T-helper 1 cell treated with Interleukin-12 subunit alpha and Interleukin-12 subunit beta and Interleukin-4 antibody, amounts not matched to agents 30 μg/mL and 1 μg/mL, for 36 hours (primary cell): ENCODE data around the gene ADCY3.
A peak's percentile ranks its signal among the peaks of the same experiment; 100 is the strongest.

Experiments used
- H3K27ac Mint-ChIP-seq: one replicate; pipeline ENCODE4 v1.8.0; 2021; ENCODE audit warnings: mild to moderate bottlenecking, mixed read lengths
- H3K27me3 Mint-ChIP-seq: one replicate; pipeline ENCODE4 v1.8.0; 2021; ENCODE audit warnings: low read depth, mixed read lengths
- H3K36me3 Mint-ChIP-seq: one replicate; pipeline ENCODE4 v1.8.0; 2021; ENCODE audit warnings: low read depth, mixed read lengths
- H3K4me1 Mint-ChIP-seq: one replicate; pipeline ENCODE4 v1.8.0; 2021; ENCODE audit warnings: low read depth, mixed read lengths
- H3K4me3 Mint-ChIP-seq: one replicate; pipeline ENCODE4 v1.8.0; 2021; ENCODE audit warnings: mild to moderate bottlenecking, moderate library complexity, mixed read lengths
- H3K9me3 Mint-ChIP-seq: one replicate; pipeline ENCODE4 v1.8.0; 2021; ENCODE audit warnings: mixed read lengths

Gene ADCY3

GRCh38 chr2:24824966-24825882 lies 94.8 kb downstream of the ADCY3 start:
- Mint-ChIP-seq H3K27me3 (no peaks in the 10 kb centered on the region), H3K4me3 (no peak overlapping the region), H3K9me3 (no peaks in the 10 kb centered on the region), H3K4me1 (peaks cover 16% of the 10 kb centered on the region), H3K36me3 (peaks cover 22% of the 10 kb centered on the region), H3K27ac (peak overlapping the region; percentile 68)

GRCh38 chr2:24824071-24824588 lies 95.9 kb downstream of the ADCY3 start:
- Mint-ChIP-seq H3K27ac (no peak overlapping the region), H3K4me3 (no peak overlapping the region), H3K9me3 (no peaks in the 10 kb centered on the region), H3K4me1 (peaks cover 16% of the 10 kb centered on the region), H3K36me3 (peaks cover 22% of the 10 kb centered on the region), H3K27me3 (no peaks in the 10 kb centered on the region)

- Mint-ChIP-seq H3K27me3 (no peaks in the 10 kb centered on the region), H3K4me1 (peaks cover 15% of the 10 kb centered on the region), H3K27ac (no peak overlapping the region), H3K4me3 (no peak overlapping the region), H3K9me3 (no peaks in the 10 kb centered on the region), H3K36me3 (peaks cover 33% of the 10 kb centered on the region)
Measured at GRCh38 chr2:24822049-24822706, 97.9 kb downstream of the ADCY3 start.

- no peak overlapping the region for H3K4me3 Mint-ChIP-seq
- H3K27ac Mint-ChIP-seq, result no peak overlapping the region
- H3K4me1 Mint-ChIP-seq, result peaks cover 10% of the 10 kb centered on the region
- H3K9me3 Mint-ChIP-seq, result no peaks in the 10 kb centered on the region
- H3K36me3 Mint-ChIP-seq, result peaks cover 36% of the 10 kb centered on the region
- no peaks in the 10 kb centered on the region for H3K27me3 Mint-ChIP-seq
Measured at GRCh38 chr2:24821433-24821891, 98.6 kb downstream of the ADCY3 start.

GRCh38 chr2:24820598-24821432 lies 99.2 kb downstream of the ADCY3 start:
- H3K27ac Mint-ChIP-seq, result peak overlapping the region; percentile 11
- peaks cover 4% of the 10 kb centered on the region for H3K4me1 Mint-ChIP-seq
- H3K9me3 Mint-ChIP-seq, result no peaks in the 10 kb centered on the region
- no peak overlapping the region for H3K4me3 Mint-ChIP-seq
- peaks cover 41% of the 10 kb centered on the region for H3K36me3 Mint-ChIP-seq
- H3K27me3 Mint-ChIP-seq, result no peaks in the 10 kb centered on the region

- no peak overlapping the region for H3K4me3 Mint-ChIP-seq
- H3K4me1 Mint-ChIP-seq, result no peaks in the 10 kb centered on the region
- H3K27ac Mint-ChIP-seq, result no peak overlapping the region
Measured at GRCh38 chr2:24820175-24820513, 99.9 kb downstream of the ADCY3 start.

GRCh38 chr2:24819442-24820174 lies 100.4 kb downstream of the ADCY3 start:
- Mint-ChIP-seq H3K9me3 (no peaks in the 10 kb centered on the region), H3K27me3 (no peaks in the 10 kb centered on the region), H3K36me3 (peaks cover 41% of the 10 kb centered on the region), H3K27ac (no peak overlapping the region), H3K4me3 (no peak overlapping the region), H3K4me1 (no peaks in the 10 kb centered on the region)

More at GRCh38 chr2:24820175-24820513, 99.9 kb downstream of the ADCY3 start:
- Mint-ChIP-seq H3K36me3 (peaks cover 40% of the 10 kb centered on the region), H3K9me3 (no peaks in the 10 kb centered on the region), H3K27me3 (no peaks in the 10 kb centered on the region)

GRCh38 chr2:24818721-24819167 lies 101.3 kb downstream of the ADCY3 start:
- Mint-ChIP-seq H3K4me1 (peaks cover 5% of the 10 kb centered on the region), H3K9me3 (no peaks in the 10 kb centered on the region), H3K36me3 (peaks cover 44% of the 10 kb centered on the region), H3K27me3 (no peaks in the 10 kb centered on the region), H3K4me3 (no peak overlapping the region), H3K27ac (no peak overlapping the region)

GRCh38 chr2:24816884-24817283 lies 103.2 kb downstream of the ADCY3 start:
- Mint-ChIP-seq H3K27ac (no peak overlapping the region), H3K9me3 (no peaks in the 10 kb centered on the region), H3K27me3 (no peaks in the 10 kb centered on the region), H3K36me3 (peaks cover 46% of the 10 kb centered on the region), H3K4me3 (no peak overlapping the region), H3K4me1 (peaks cover 5% of the 10 kb centered on the region)

- Mint-ChIP-seq H3K27me3 (no peaks in the 10 kb centered on the region), H3K27ac (no peak overlapping the region)
Measured at GRCh38 chr2:24816404-24816803, 103.6 kb downstream of the ADCY3 start.

GRCh38 chr2:24815171-24815570 lies 104.9 kb downstream of the ADCY3 start:
- Mint-ChIP-seq H3K4me1 (peaks cover 5% of the 10 kb centered on the region), H3K36me3 (peaks cover 38% of the 10 kb centered on the region), H3K27ac (no peak overlapping the region), H3K9me3 (no peaks in the 10 kb centered on the region), H3K4me3 (no peak overlapping the region), H3K27me3 (no peaks in the 10 kb centered on the region)

More at GRCh38 chr2:24816404-24816803, 103.6 kb downstream of the ADCY3 start:
- Mint-ChIP-seq H3K36me3 (peaks cover 46% of the 10 kb centered on the region), H3K9me3 (no peaks in the 10 kb centered on the region), H3K4me3 (no peak overlapping the region), H3K4me1 (peaks cover 5% of the 10 kb centered on the region)

GRCh38 chr2:24814516-24814915 lies 105.5 kb downstream of the ADCY3 start:
- Mint-ChIP-seq H3K4me1 (peaks cover 5% of the 10 kb centered on the region), H3K36me3 (peaks cover 38% of the 10 kb centered on the region), H3K4me3 (no peak overlapping the region), H3K27ac (no peak overlapping the region), H3K9me3 (no peaks in the 10 kb centered on the region), H3K27me3 (no peaks in the 10 kb centered on the region)

- Mint-ChIP-seq H3K4me1 (peaks cover 9% of the 10 kb centered on the region), H3K27ac (peak overlapping the region; percentile 42), H3K4me3 (no peak overlapping the region), H3K27me3 (no peaks in the 10 kb centered on the region), H3K36me3 (peaks cover 34% of the 10 kb centered on the region), H3K9me3 (no peaks in the 10 kb centered on the region)
Measured at GRCh38 chr2:24813691-24814137, 106.3 kb downstream of the ADCY3 start.
